GM10266 (cell line): ENCODE data around the gene TUSC1.
"Not testable (repeated sequence)": the region's sequence is repeated elsewhere in the genome, so short reads cannot be mapped to it uniquely, and the experiment has no call there.

Experiments
- DNase-seq: peaks from one replicate; pipeline ENCODE4 v3.0.0; 2012; ENCODE audit errors: extremely low spot score
- CTCF ChIP-seq: IDR thresholded peaks from 2 replicates; pipeline ENCODE4 v1.5.1; 2012; ENCODE audit warnings: mild to moderate bottlenecking, low read depth; ENCODE audit not compliant: control insufficient read depth, insufficient read depth; ENCODE audit errors: missing control alignments

Gene TUSC1

GRCh38 chr9:25677301-25678146 is 720 bp downstream of the TUSC1 start:
- peak; percentile 17 for DNase-seq

GRCh38 chr9:25675858-25676257 is 2.4 kb downstream of the TUSC1 start:
- DNase-seq: not testable (repeated sequence)

More at GRCh38 chr9:25677301-25678146, 720 bp downstream of the TUSC1 start:
- TF ChIP-seq CTCF: no peak

- TF ChIP-seq CTCF: no peak
- no peak for DNase-seq
These were observed 19.7 kb downstream of the TUSC1 start for GRCh38 chr9:25658571-25658970.

GRCh38 chr9:25654417-25654816 is 23.8 kb downstream of the TUSC1 start:
- no peak for DNase-seq
- TF ChIP-seq CTCF: no peak

GRCh38 chr9:25648116-25648515 is 30.1 kb downstream of the TUSC1 start:
- TF ChIP-seq CTCF: no peak
- no peak for DNase-seq

GRCh38 chr9:25636026-25636425 is 42.2 kb downstream of the TUSC1 start:
- TF ChIP-seq CTCF: no peak
- DNase-seq: no peak

- DNase-seq: no peak
- no peak for TF ChIP-seq CTCF
These were observed 49.0 kb downstream of the TUSC1 start for GRCh38 chr9:25629231-25629630.
